Measurements from ENCODE around the gene CACNA1D.
"Not testable (repeated sequence)": the region's sequence is repeated elsewhere in the genome, so short reads cannot be mapped to it uniquely, and the experiment has no call there.

The CACNA1D gene

GRCh38 chr3:53657651-53658050 lies 163.2 kb downstream of the CACNA1D start:
- DNase-seq (ENCODE audit: low read depth): no peak

GRCh38 chr3:53658613-53659193 lies 164.3 kb downstream of the CACNA1D start:
- DNase-seq (ENCODE audit: low read depth): no peak

GRCh38 chr3:53659996-53660395 lies 165.6 kb downstream of the CACNA1D start:
- DNase-seq (ENCODE audit: low read depth): no peak

- no peak for DNase-seq (ENCODE audit: low read depth)
Observed at GRCh38 chr3:53661480-53661879, 167.1 kb downstream of the CACNA1D start.

- DNase-seq (ENCODE audit: low read depth): not testable (repeated sequence)
Observed at GRCh38 chr3:53664812-53665211, 170.4 kb downstream of the CACNA1D start.

- no peak for DNase-seq (ENCODE audit: low read depth)
Observed at GRCh38 chr3:53665608-53666425, 171.4 kb downstream of the CACNA1D start.

- no peak for DNase-seq (ENCODE audit: low read depth)
Observed at GRCh38 chr3:53668872-53669271, 174.5 kb downstream of the CACNA1D start.

GRCh38 chr3:53670721-53671120 lies 176.3 kb downstream of the CACNA1D start:
- DNase-seq (ENCODE audit: low read depth): no peak

- no peak for DNase-seq (ENCODE audit: low read depth)
Observed at GRCh38 chr3:53671192-53671960, 177.0 kb downstream of the CACNA1D start.

GRCh38 chr3:53671961-53672299 lies 177.5 kb downstream of the CACNA1D start:
- DNase-seq (ENCODE audit: low read depth): no peak

GRCh38 chr3:53672981-53673380 lies 178.6 kb downstream of the CACNA1D start:
- no peak for DNase-seq (ENCODE audit: low read depth)

- no peak for DNase-seq (ENCODE audit: low read depth)
Observed at GRCh38 chr3:53673722-53674350, 179.4 kb downstream of the CACNA1D start.

GRCh38 chr3:53674582-53674981 lies 180.2 kb downstream of the CACNA1D start:
- DNase-seq (ENCODE audit: low read depth): no peak

- no peak for DNase-seq (ENCODE audit: low read depth)
Observed at GRCh38 chr3:53675022-53675697, 180.7 kb downstream of the CACNA1D start.

- no peak for DNase-seq (ENCODE audit: low read depth)
Observed at GRCh38 chr3:53675942-53676341, 181.5 kb downstream of the CACNA1D start.

GRCh38 chr3:53677413-53677812 lies 183.0 kb downstream of the CACNA1D start:
- no peak for DNase-seq (ENCODE audit: low read depth)

GRCh38 chr3:53680028-53680427 lies 185.6 kb downstream of the CACNA1D start:
- DNase-seq (ENCODE audit: low read depth): no peak

GRCh38 chr3:53682807-53683206 lies 188.4 kb downstream of the CACNA1D start:
- DNase-seq (ENCODE audit: low read depth): no peak

- no peak for DNase-seq (ENCODE audit: low read depth)
Observed at GRCh38 chr3:53688066-53688465, 193.7 kb downstream of the CACNA1D start.

GRCh38 chr3:53688989-53689388 lies 194.6 kb downstream of the CACNA1D start:
- no peak for DNase-seq (ENCODE audit: low read depth)

GRCh38 chr3:53689681-53690080 lies 195.3 kb downstream of the CACNA1D start:
- no peak for DNase-seq (ENCODE audit: low read depth)

- no peak for DNase-seq (ENCODE audit: low read depth)
Observed at GRCh38 chr3:53690521-53690920, 196.1 kb downstream of the CACNA1D start.
